ENCODE data around the gene OPCML. TPM values are rescaled to one million over a fixed set of nuclear protein-coding genes. Genes with fewer than 3 reads are reported as not detected.

OPCML gene
- total RNA-seq, 3 donors from 2014 or later (not counting 1 experiment from before 2014, with no cell fraction given) = not detected

- ATAC-seq (no peak), DNase-seq (no peak)
- H3K27me3 Mint-ChIP-seq (ENCODE audit: low read depth in 2 of 2) = peaks cover 0 to 5% of the 10 kb centered on the region in 2 donors
- Histone ChIP-seq H3K36me3 (ENCODE audit: control insufficient read depth, insufficient read depth, low read length) (no peaks in the 10 kb centered on the region), H3K27ac (ENCODE audit: low read length) (no peak overlapping the region), H3K4me3 (ENCODE audit: low read length) (no peak overlapping the region), H3K27me3 (ENCODE audit: control insufficient read depth, insufficient read depth, low read length) (no peaks in the 10 kb centered on the region), H3K4me1 (ENCODE audit: control insufficient read depth, insufficient read depth, low read length) (no peaks in the 10 kb centered on the region), H3K9me3 (ENCODE audit: control insufficient read depth, insufficient read depth, low read length) (no peaks in the 10 kb centered on the region)
- intact Hi-C loops (cut with micrococcal nuclease) = no loop called here
- H3K27ac Mint-ChIP-seq = no peak overlapping the region
- no peaks in the 10 kb centered on the region for H3K36me3 Mint-ChIP-seq
- WGBS (ENCODE audit: insufficient coverage) = 75% methylated on average over 18 of the region's 18 CpGs
- H3K9me3 Mint-ChIP-seq = no peaks in the 10 kb centered on the region
- no peak overlapping the region for H3K4me3 Mint-ChIP-seq
- H3K4me1 Mint-ChIP-seq = no peaks in the 10 kb centered on the region
- no peak for TF ChIP-seq CTCF (IDR thresholded peaks at IDR 0.05)
Observed at GRCh38 chr11:133153031-133153430, 379.3 kb downstream of the OPCML start.

GRCh38 chr11:133149698-133150097, 382.6 kb downstream of the OPCML start:
- Mint-ChIP-seq H3K27me3 (ENCODE audit: low read depth in 2 of 2) (peaks cover 0 to 4% of the 10 kb centered on the region in 2 donors), H3K27ac (no peak overlapping the region), H3K36me3 (no peaks in the 10 kb centered on the region), H3K4me3 (no peak overlapping the region), H3K9me3 (peaks cover 0 to 3% of the 10 kb centered on the region in 2 donors), H3K4me1 (no peaks in the 10 kb centered on the region)
- H3K9me3 ChIP-seq (ENCODE audit: control insufficient read depth, insufficient read depth, low read length) = no peaks in the 10 kb centered on the region
- no peak for TF ChIP-seq CTCF (IDR thresholded peaks at IDR 0.05)
- H3K27ac ChIP-seq (ENCODE audit: low read length) = no peak overlapping the region
- H3K4me1 ChIP-seq (ENCODE audit: control insufficient read depth, insufficient read depth, low read length) = no peaks in the 10 kb centered on the region
- intact Hi-C loops (cut with micrococcal nuclease) = no loop called here
- ATAC-seq (no peak), DNase-seq (no peak)
- H3K4me3 ChIP-seq (ENCODE audit: low read length) = no peak overlapping the region
- 72% methylated on average over 4 of the region's 5 CpGs for WGBS (ENCODE audit: insufficient coverage)
- no peaks in the 10 kb centered on the region for H3K36me3 ChIP-seq (ENCODE audit: control insufficient read depth, insufficient read depth, low read length)
- no peaks in the 10 kb centered on the region for H3K27me3 ChIP-seq (ENCODE audit: control insufficient read depth, insufficient read depth, low read length)

DNA sequence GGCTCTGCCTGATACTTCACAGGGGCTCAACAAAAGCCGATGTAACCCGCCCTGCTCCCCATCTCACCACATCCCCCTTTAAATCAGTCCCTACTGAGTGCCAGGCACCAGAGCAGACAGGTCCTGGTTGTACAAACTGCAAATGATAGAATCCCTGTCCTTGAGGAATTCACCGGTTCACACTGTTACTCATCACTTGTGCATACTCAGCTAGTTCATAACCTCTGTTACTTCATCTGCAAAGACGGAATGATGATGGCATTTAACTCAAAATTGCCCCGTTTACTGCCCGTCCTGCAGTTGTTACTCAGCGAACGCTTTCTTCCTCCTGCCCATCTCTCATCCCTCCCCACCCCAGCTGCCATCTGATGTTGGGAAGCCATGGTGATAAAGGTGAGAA, 384.7 kb downstream of the OPCML start:
- H3K9me3 ChIP-seq (ENCODE audit: control insufficient read depth, insufficient read depth, low read length) = no peaks in the 10 kb centered on the region
- Mint-ChIP-seq H3K36me3 (no peaks in the 10 kb centered on the region), H3K27ac (no peak overlapping the region), H3K9me3 (peaks cover 0 to 3% of the 10 kb centered on the region in 2 donors), H3K4me3 (no peak overlapping the region), H3K4me1 (no peaks in the 10 kb centered on the region), H3K27me3 (ENCODE audit: low read depth in 2 of 2) (peaks cover 0 to 4% of the 10 kb centered on the region in 2 donors)
- H3K27ac ChIP-seq (ENCODE audit: low read length) = no peak overlapping the region
- TF ChIP-seq CTCF (IDR thresholded peaks at IDR 0.05) = no peak
- no peaks in the 10 kb centered on the region for H3K36me3 ChIP-seq (ENCODE audit: control insufficient read depth, insufficient read depth, low read length)
- DNase-seq (no peak), ATAC-seq (no peak)
- intact Hi-C loops (cut with micrococcal nuclease) = no loop called here
- H3K4me1 ChIP-seq (ENCODE audit: control insufficient read depth, insufficient read depth, low read length) = no peaks in the 10 kb centered on the region
- no peaks in the 10 kb centered on the region for H3K27me3 ChIP-seq (ENCODE audit: control insufficient read depth, insufficient read depth, low read length)
- H3K4me3 ChIP-seq (ENCODE audit: low read length) = no peak overlapping the region
- 91% methylated on average over 8 of the region's 8 CpGs for WGBS (ENCODE audit: insufficient coverage)

GRCh38 chr11:133146697-133147306, 385.5 kb downstream of the OPCML start:
- WGBS (ENCODE audit: insufficient coverage) = 77% methylated on average over 7 of the region's 7 CpGs
- H3K4me3 ChIP-seq (ENCODE audit: low read length) = no peak overlapping the region
- peaks cover 0 to 4% of the 10 kb centered on the region in 2 donors for H3K27me3 Mint-ChIP-seq (ENCODE audit: low read depth in 2 of 2)
- no peak for ATAC-seq
- H3K4me3 Mint-ChIP-seq = no peak overlapping the region
- no peaks in the 10 kb centered on the region for H3K27me3 ChIP-seq (ENCODE audit: control insufficient read depth, insufficient read depth, low read length)
- peaks cover 0 to 3% of the 10 kb centered on the region in 2 donors for H3K9me3 Mint-ChIP-seq
- no peaks in the 10 kb centered on the region for H3K4me1 Mint-ChIP-seq
- no peak for DNase-seq
- TF ChIP-seq CTCF (IDR thresholded peaks at IDR 0.05) = no peak
- no peaks in the 10 kb centered on the region for H3K9me3 ChIP-seq (ENCODE audit: control insufficient read depth, insufficient read depth, low read length)
- H3K27ac ChIP-seq (ENCODE audit: low read length) = no peak overlapping the region
- no peaks in the 10 kb centered on the region for H3K4me1 ChIP-seq (ENCODE audit: control insufficient read depth, insufficient read depth, low read length)
- H3K36me3 Mint-ChIP-seq = no peaks in the 10 kb centered on the region
- intact Hi-C loops (cut with micrococcal nuclease) = no loop called here
- no peak overlapping the region for H3K27ac Mint-ChIP-seq
- H3K36me3 ChIP-seq (ENCODE audit: control insufficient read depth, insufficient read depth, low read length) = no peaks in the 10 kb centered on the region

All from natural killer cell (primary cell).